GM19395 (cell line): ENCODE measurements around the gene IFNA8.
"Not testable (repeated sequence)": the region's sequence is repeated elsewhere in the genome, so short reads cannot be mapped to it uniquely, and the experiment has no call there.

Source experiments
- ATAC-seq: cut with Tn5 transposase; IDR thresholded peaks from one replicate; pipeline ENCODE4 v1.9.1; 2021; ENCODE audit warnings: mild to moderate bottlenecking, moderate library complexity; ENCODE audit not compliant: unreplicated experiment

IFNA8 gene

GRCh38 chr9:21415493-21416267 lies 6.8 kb downstream of the IFNA8 start:
- no peak for ATAC-seq

- ATAC-seq, result peak; percentile 59
Measured at GRCh38 chr9:21428235-21428634, 19.3 kb downstream of the IFNA8 start.

GRCh38 chr9:21429191-21429590 lies 20.3 kb downstream of the IFNA8 start:
- ATAC-seq, result no peak

- ATAC-seq, result peak; percentile 73
Measured at GRCh38 chr9:21432672-21433425, 23.9 kb downstream of the IFNA8 start.

- no peak for ATAC-seq
Measured at GRCh38 chr9:21434202-21435014, 25.5 kb downstream of the IFNA8 start.

- not testable (repeated sequence) for ATAC-seq
Measured at GRCh38 chr9:21435015-21435383, 26.1 kb downstream of the IFNA8 start.

- no peak for ATAC-seq
Measured at GRCh38 chr9:21440139-21440538, 31.2 kb downstream of the IFNA8 start, which contains the start of gene IFNA1. IFNA1 (plus strand) TSS chr9:21440439; CDS start chr9:21440508, 69 bp downstream.

GRCh38 chr9:21443849-21444625 lies 35.1 kb downstream of the IFNA8 start:
- ATAC-seq, result peak; percentile 93

- ATAC-seq, result not testable (repeated sequence)
Measured at GRCh38 chr9:21449312-21449711, 40.4 kb downstream of the IFNA8 start.

- ATAC-seq, result no peak
Measured at GRCh38 chr9:21450733-21451394, 41.9 kb downstream of the IFNA8 start.

GRCh38 chr9:21452681-21453080 lies 43.8 kb downstream of the IFNA8 start:
- ATAC-seq, result no peak

- ATAC-seq, result no peak
Measured at GRCh38 chr9:21454149-21454548, 45.2 kb downstream of the IFNA8 start.

GRCh38 chr9:21455320-21455719 lies 46.4 kb downstream of the IFNA8 start:
- peak; percentile 90 for ATAC-seq
